Measurements from ENCODE around the gene BTLA. TPM values are rescaled to one million over a fixed set of nuclear protein-coding genes. Genes with fewer than 3 reads are reported as not detected.
"Not testable (repeated sequence)": the region's sequence is repeated elsewhere in the genome, so short reads cannot be mapped to it uniquely, and the experiment has no call there.

BTLA gene
- total RNA-seq, 6 experiments from 2014 or later = not detected

DNA sequence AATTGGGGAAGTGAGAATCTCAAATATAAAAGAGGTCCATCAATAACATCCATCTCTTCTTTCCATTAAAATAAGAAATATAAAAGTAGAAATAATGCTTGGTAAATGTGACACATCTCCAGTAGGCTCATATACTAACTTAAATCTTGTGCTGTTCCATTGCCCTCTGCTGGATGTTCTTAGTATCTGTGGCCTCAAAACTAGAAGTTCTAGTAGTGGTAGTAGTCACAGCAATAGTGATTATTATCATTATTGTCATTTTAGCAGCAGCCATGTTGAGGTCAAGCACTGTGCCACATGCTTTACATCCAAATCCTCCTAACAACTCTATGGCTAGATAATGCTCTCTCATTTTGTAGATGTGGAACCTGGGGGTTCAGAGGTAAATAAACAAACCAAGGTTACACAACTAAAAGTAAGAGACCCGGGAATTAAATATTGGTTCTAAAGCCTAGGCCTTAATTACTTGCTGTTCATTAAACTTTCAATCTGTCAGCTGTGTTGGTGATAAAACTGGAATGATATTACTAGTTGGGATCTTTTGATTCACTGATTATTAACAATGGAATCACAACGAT, 20.2 kb upstream of the BTLA start:
- Mint-ChIP-seq H3K4me3 (no peak overlapping the region), H3K4me1 (ENCODE audit: low read depth) (peaks cover 7% of the 10 kb centered on the region; the same call in 1 of the 2 replicates), H3K27ac (no peak overlapping the region), H3K27me3 (ENCODE audit: insufficient read depth) (peaks cover 2% of the 10 kb centered on the region; the same call in 1 of the 2 replicates), H3K36me3 (ENCODE audit: low read depth) (peaks cover 3% of the 10 kb centered on the region; the same call in 1 of the 2 replicates), H3K9me3 (no peaks in the 10 kb centered on the region)
- peak; percentile 75 for DNase-seq
- TF ChIP-seq, protein P1, sequence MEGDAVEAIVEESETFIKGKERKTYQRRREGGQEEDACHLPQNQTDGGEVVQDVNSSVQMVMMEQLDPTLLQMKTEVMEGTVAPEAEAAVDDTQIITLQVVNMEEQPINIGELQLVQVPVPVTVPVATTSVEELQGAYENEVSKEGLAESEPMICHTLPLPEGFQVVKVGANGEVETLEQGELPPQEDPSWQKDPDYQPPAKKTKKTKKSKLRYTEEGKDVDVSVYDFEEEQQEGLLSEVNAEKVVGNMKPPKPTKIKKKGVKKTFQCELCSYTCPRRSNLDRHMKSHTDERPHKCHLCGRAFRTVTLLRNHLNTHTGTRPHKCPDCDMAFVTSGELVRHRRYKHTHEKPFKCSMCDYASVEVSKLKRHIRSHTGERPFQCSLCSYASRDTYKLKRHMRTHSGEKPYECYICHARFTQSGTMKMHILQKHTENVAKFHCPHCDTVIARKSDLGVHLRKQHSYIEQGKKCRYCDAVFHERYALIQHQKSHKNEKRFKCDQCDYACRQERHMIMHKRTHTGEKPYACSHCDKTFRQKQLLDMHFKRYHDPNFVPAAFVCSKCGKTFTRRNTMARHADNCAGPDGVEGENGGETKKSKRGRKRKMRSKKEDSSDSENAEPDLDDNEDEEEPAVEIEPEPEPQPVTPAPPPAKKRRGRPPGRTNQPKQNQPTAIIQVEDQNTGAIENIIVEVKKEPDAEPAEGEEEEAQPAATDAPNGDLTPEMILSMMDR (IDR thresholded peaks at IDR 0.05) = peak; percentile 89

DNA sequence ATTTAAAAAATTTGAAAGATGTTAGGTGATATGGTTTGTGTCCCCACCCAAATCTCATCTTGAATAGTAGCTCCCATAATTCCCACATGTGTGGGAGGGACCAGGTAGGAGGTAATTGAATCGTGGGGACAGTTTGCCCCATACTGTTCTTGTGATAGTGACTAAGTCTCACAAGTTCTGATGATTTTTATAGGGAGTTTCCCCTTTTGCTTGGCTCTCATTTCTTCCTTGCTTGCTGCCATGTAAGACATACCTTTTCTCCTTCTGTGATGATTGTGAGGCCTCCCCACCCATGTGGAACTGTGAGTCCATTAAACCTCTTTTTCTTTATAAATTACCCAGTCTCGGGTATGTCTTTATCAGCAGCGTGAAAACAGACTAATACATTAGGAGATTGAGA, 19.7 kb upstream of the BTLA start:
- not testable (repeated sequence) for H3K27me3 Mint-ChIP-seq (ENCODE audit: insufficient read depth); H3K4me3 Mint-ChIP-seq; DNase-seq; H3K36me3 Mint-ChIP-seq (ENCODE audit: low read depth); H3K4me1 Mint-ChIP-seq (ENCODE audit: low read depth); H3K27ac Mint-ChIP-seq; H3K9me3 Mint-ChIP-seq

DNA sequence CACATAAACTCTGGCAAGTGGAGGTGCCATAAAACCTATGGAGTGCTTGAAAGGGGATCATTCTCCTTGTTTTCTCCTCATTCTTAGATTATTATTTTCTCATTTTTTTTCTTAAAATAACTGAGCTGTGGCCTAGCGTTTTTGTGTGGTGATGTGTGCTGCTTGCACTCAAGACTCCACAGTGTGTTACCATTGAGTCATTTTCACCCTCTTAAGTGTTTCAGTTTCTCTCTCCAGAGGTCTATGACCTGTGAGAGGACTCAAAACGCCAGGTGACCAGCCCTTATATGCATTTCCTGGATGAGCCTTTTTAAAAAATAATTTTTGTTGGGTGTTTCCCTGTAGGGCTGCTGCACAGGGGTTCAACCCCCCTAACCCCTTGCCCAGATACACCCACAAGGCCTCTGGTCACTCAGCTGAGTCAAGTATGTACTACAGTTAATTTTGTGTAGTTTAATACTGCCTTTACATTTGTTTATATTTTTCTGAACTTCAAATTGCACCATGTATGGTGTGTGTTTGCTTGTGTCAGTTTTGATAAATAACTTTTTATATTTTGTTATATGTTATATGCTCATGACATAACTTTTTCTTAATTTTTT, 15.4 kb upstream of the BTLA start:
- Mint-ChIP-seq H3K27me3 (ENCODE audit: insufficient read depth) (no peaks in the 10 kb centered on the region), H3K27ac (no peak overlapping the region), H3K4me3 (no peak overlapping the region), H3K9me3 (peaks cover 7% of the 10 kb centered on the region), H3K4me1 (ENCODE audit: low read depth) (no peaks in the 10 kb centered on the region), H3K36me3 (ENCODE audit: low read depth) (peaks cover 5% of the 10 kb centered on the region; the same call in 1 of the 2 replicates)
- TF ChIP-seq, protein P1 (IDR thresholded peaks at IDR 0.05) = no peak
- DNase-seq = no peak

DNA sequence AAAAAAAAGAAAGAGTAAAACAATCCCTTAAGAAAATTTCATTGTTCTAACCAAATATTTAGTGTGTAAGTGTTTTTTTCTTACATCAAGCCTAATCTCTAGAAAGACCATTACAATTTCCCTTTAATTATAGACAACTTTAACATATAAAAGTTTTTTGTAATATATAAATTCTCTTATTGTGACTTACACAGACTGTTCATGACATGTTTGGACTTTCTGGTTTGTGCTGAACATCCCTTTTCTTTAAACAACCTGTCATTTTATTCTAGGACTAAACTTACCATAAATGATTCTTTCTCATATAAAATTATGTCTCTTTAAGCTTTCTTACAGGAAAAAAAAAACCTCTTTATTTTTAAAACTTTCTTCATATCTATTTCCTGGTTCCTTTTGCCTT, 13.0 kb upstream of the BTLA start:
- H3K4me1 Mint-ChIP-seq (ENCODE audit: low read depth) = no peaks in the 10 kb centered on the region
- no peak for DNase-seq
- peaks cover 7% of the 10 kb centered on the region for H3K9me3 Mint-ChIP-seq
- no peak overlapping the region for H3K4me3 Mint-ChIP-seq
- TF ChIP-seq, protein P1 (IDR thresholded peaks at IDR 0.05) = no peak
- peaks cover 7% of the 10 kb centered on the region; the same call in 1 of the 2 replicates for H3K27me3 Mint-ChIP-seq (ENCODE audit: insufficient read depth)
- no peak overlapping the region for H3K27ac Mint-ChIP-seq
- peaks cover 5% of the 10 kb centered on the region; the same call in 1 of the 2 replicates for H3K36me3 Mint-ChIP-seq (ENCODE audit: low read depth)

DNA sequence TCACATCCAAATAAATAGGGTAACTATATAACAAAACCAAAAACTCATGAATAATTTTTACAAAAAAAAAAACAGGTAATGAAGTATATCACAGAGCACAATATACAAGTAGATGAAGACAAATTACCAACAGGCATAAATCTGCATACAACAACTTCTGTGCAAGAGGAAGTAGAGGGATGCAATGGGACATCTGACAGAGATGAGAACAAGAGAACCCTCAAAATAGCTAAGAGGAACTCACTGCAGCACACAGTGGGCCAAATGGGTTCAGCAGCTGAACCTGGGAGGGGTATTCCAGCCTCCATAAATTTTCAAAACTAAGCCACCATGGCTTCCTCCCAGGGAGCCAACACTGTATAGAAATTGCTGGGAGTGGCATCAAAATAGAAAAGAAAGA, 9.6 kb upstream of the BTLA start:
- DNase-seq = no peak
- Mint-ChIP-seq H3K9me3 (peaks cover 7% of the 10 kb centered on the region), H3K36me3 (ENCODE audit: low read depth) (peaks cover 5% of the 10 kb centered on the region; the same call in 1 of the 2 replicates), H3K4me3 (no peak overlapping the region), H3K27me3 (ENCODE audit: insufficient read depth) (peaks cover 7% of the 10 kb centered on the region; the same call in 1 of the 2 replicates), H3K4me1 (ENCODE audit: low read depth) (no peaks in the 10 kb centered on the region), H3K27ac (no peak overlapping the region)
- TF ChIP-seq, protein P1 (IDR thresholded peaks at IDR 0.05) = no peak

DNA sequence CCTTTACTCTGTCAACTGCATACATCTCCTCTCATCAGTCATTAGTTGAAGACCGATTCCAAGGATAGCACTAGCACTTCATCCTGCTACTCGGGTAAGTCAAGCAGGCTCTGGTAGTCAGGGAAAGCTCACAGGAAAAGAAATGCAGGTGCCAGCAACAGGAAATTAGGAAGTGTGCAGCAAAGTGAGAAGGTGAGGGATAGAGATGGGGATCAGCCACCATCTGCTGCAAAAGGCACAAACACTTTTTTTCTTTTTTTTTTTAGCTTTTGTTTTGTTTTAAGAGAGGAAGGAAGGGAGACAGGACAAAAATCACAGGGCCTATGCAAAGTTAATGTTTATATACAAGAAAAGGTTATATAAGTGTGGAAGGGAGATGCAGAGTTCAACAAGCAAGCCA, 9.0 kb upstream of the BTLA start:
- H3K27me3 Mint-ChIP-seq (ENCODE audit: insufficient read depth) = peaks cover 7% of the 10 kb centered on the region; the same call in 1 of the 2 replicates
- H3K4me3 Mint-ChIP-seq = no peak overlapping the region
- H3K27ac Mint-ChIP-seq = no peak overlapping the region
- H3K4me1 Mint-ChIP-seq (ENCODE audit: low read depth) = no peaks in the 10 kb centered on the region
- TF ChIP-seq, protein P1 (IDR thresholded peaks at IDR 0.05) = no peak
- H3K36me3 Mint-ChIP-seq (ENCODE audit: low read depth) = peaks cover 5% of the 10 kb centered on the region; the same call in 1 of the 2 replicates
- DNase-seq = no peak
- peaks cover 7% of the 10 kb centered on the region for H3K9me3 Mint-ChIP-seq

All from HFFc6 (cell line).